ENCODE data around the gene DPP6.
"Not testable (repeated sequence)": the region's sequence is repeated elsewhere in the genome, so short reads cannot be mapped to it uniquely, and the experiment has no call there.

Gene DPP6

DNA sequence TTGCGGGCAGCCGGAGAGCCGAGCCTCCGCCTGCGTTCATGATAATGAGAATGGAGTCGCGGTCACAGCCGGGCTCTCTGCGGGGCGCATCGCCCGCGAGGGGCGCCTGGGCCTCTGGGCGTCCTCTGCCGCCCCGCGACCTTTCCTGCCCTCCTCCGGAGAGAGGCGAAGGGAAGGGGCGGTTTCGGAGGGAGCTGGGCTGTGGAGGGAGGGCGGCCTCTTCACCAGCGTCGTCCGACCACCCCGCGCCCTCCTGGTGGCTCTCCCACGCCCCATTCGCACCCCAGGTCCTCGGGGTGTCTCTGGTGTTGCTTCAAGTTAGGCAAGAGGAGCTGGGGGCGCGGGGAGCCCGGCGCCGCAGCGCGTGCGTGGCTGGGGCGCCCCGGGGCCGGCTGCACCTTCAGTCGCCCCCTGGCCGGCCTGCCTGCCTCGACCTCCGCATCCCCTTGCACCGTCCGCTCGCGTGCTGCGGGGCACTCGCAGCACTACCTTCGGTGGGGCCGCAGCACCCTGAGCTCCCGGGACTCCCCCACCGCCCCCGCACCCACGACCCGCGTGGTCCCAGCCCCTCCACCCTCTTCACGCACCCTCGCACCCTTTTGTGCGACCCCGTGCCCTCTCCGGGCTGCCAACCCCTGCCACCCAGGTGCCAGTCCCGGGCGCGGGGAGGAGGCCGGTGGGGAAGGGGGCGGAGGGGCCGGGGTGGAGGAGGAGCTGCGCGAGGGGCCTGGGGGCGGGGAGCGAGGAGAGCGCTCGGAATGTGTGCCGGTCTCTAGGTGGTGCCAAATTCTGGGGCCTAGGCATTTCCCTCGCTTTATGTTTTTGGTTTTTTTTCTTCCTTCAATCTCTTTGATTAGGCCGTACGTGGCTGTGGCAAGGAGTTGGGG is at the start of gene DPP6:
Gene DPP6 (plus strand): TSS at position 756 of the 887 bp plus-strand sequence.
- not testable (repeated sequence) for DNase-seq (ENCODE audit: low read depth in 2 of 2)

DNA sequence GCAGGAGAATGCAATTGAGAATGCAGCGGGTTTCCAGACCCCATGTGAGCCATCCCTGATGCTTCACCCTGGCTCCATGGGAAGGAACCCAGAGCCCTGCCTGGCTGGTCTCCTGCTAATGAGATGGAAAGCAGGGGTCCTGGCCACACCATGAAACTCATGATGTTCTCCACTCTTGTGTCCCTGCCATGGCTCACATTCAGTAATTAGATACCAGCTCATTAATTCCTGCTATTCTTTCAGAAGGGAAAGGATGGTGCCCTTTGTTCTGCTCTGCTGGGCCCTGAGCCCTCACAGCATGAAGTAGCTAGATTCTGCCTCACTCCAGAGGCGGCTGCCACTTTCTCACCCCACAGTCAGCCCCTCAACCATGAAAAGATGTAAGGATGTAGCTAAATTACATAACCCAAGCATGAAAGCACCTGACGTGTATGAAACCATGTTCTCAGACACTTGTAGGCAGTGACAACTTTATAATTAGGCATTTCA is 42.7 kb upstream of the DPP6 start:
- not testable (repeated sequence) for DNase-seq (ENCODE audit: low read depth in 2 of 2)

DNA sequence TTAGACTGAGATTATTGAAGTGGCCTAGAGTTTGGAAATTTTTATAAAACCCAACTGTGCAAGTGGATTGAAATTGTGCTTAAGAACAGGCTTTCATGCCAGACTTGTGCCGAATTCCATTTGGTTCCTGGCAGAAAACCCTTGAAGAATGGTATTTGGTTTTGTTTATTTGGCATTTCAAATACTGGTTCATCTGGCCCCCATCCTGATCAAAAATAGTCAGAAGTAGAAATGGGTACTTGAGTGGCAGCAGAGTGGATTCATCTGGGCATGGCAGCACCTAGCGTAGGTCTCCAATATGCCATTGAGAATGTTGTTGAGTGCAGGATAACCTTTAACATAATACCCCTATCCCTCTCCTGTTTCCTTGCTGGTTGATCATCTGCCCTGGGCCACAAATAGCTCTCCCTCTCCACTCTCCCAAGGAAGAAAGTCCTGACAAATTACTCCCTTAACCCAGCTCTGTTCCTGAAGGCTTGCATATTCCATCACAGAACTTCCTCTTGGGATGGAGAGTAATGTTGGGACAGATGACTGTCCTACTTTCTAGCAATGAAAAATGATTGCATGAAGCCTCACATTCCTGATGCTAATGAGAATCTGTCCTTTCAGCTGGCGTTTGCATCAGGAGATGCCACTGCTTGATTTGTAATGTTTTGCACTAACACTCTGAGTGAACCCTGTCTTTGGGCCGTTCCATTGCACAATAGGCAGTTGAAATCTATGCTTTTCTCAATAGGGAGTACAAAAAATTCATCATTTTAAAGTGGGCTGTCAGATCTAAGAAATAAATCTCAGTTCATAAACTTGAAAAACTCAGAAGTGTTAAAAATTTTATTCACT is 41.3 kb upstream of the DPP6 start:
- DNase-seq (ENCODE audit: low read depth in 2 of 2): not testable (repeated sequence)

DNA sequence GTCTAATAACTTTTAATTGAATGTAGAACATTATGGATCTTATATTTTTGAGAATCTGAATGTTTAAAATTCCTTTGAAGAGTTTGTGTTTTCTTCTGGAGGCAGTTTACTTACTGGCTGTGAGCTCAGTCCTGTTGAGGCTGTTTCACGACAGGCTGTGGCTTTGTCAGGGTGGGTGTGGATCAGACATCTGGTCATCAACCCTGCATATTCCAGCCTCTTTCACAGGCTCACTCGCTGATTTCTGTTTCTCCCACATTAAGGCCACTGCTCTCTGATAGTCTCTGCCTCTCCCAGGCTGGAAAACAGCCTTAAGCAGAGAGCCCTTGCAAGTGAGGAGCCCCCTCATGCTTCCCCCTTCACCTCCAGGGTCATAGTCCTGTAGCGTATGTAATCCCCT is 39.4 kb upstream of the DPP6 start:
- DNase-seq (ENCODE audit: low read depth in 2 of 2): not testable (repeated sequence)

DNA sequence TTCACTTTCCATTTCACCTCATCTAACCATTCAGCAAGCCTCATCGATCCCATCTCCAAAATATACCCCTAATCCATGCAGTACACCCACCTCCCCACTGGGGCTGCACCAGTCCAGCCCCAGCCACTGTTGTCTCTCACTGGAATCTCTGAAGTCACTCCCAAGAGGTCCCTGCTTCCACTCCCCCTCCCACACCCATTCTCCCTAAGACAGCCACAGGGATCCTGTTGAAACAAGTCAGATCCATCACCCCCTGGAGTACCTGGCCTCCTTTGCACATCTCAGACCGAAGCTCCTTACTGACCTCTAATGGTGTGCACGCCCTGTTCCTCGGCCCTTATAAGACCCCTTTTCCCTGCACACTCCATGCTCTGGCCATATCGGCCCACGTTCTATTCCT is 36.6 kb upstream of the DPP6 start:
- not testable (repeated sequence) for DNase-seq (ENCODE audit: low read depth in 2 of 2)

DNA sequence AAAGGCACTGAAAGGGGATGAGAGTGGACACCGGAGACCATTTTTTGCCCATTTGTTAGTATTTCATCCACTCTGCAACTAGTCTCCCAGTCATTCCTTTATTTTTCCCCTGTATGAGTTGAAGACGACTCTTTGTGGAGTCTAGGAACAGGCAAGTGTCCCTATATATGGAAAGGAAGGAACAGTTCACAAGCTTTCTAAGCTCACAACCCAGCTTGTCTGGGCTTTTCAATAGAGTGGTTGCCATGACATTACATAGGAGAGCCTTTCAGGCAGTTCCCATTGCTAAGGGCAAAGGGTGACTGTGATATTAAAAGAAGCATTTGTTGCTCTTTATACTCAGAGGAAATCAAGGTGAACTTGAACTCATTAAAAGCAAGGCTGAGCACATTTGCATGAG is 33.8 kb upstream of the DPP6 start:
- not testable (repeated sequence) for DNase-seq (ENCODE audit: low read depth in 2 of 2)

DNA sequence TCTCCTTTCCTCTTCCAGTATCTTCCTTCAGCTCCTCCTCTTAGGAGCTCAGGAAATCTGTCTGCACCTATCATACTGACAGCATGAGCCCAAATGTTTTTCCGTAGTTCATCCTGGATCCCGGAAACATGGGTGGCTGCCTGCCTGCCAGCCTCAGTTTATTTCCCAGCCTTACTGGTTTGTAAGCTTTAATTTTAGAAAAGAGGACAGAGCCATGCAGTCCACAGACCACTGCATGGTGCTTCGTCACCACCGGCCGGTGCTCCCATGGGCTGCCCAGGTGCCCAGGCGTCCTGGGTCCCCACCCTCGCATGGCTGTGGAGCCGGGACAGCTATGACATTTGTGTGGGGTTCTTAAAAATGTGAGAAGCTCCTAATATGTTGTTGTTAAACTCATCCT is 24.4 kb upstream of the DPP6 start:
- not testable (repeated sequence) for DNase-seq (ENCODE audit: low read depth in 2 of 2)

DNA sequence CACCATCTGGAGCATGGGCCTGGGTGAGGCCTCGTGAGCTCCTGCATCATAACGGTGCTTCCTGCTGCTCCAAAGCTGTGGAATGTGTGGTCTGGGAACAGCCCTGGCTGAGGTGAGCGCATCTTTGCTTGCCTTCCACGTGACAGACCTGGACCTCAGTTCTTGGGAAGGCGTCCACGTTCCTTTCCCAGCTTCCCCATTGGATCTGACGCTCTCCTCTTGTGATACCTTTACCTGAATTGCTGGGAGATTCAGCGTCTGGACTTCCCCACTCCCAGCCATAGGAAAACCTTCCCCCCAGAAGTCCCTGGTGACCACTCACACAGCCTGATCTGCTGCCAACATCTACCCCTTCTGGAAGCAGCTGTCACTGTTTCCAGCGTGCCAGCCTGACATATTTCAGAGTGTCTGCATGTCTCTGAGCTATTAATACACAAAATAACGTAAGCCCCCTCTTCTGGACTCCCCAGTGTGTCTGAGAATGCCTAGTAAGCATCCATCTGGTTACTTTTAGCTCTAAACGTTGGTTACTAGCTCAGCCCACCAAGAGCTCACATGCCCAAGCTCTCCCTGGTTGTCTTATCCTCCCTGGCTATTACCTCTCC is 21.6 kb upstream of the DPP6 start:
- not testable (repeated sequence) for DNase-seq (ENCODE audit: low read depth in 2 of 2)

DNA sequence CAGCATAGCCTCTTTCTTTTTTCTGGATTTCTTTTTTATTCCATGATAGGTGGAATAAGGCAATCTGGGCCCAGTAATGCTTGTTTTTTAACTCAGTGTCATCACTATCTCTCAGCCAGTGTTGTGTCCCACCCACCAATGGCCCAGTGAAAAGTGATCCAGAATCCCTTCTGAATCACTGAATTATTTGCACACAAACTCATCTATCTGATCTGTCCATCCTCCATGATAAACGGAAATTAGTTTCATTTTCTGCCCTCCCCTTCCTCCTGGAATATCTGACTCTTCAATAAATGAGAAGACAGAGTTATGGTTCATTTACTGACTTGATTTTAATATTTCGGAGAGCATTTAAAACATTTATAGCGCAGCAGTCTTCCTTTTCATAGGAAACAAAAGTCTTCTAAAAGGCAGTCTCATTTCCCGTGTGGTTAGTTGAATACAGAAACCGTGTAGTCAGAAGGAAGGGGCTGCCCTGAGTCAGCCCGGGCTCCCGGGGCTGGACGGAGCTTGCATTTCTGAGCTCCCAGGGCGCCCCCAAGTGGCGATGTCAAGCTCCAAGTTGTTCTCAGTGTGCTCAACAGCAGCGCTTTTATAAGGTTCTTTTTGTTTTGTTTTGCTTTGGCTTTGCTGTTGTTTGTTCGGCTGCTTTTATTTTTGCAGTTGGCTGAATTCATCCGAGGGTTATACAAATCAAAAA is 12.6 kb upstream of the DPP6 start:
- DNase-seq (ENCODE audit: low read depth in 2 of 2): not testable (repeated sequence)

DNA sequence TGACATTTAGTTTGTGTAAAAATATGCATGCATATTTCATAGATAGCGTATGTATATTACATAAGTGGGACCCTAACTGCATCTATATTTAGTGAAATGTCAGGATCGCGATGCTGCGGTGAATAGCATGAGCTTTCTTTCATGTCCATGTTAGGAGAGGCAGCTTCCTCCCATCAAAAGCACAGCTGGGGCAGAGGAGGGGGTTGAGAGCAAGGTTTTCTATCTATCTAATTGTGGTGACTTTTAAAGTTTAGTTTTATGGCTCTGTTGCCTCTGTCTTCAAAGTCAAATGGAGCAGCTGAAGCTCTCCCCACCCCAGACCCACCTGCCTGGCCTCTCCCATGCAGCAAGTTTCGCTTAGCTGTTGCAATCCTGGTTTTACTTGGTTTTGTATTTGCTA is 1.8 kb upstream of the DPP6 start:
- not testable (repeated sequence) for DNase-seq (ENCODE audit: low read depth in 2 of 2)

DNA sequence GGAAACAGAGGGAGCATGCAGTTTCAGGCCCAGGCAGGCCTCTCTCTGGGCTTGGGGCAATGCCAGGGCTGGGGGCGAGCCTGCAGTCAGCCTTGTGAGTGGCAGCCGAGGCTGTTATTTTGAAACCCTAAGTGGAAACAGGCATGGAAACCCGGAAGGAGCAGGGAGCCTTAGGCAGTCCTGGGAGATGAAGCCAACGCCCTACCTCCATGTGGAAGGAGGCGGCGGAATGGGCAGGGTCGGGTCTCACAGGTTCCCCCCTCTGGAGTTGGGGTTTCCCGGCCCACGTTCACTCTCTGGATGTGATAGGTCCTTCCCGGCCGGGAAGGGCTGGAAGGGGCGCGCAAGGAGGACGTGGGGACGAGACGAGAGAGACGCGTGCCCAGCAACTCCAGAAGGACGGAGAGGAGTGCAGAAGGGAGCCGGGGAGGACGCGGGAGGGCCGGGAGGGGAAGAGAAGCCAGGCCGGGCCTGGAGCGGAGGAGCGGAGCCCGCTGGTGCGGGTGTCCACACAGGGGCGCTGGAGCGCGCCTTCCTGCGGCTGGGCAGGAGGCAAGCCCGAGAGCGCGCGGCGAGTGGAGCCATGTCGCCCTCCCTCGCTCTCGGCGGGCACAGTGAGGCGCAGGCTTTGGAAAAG is 1.1 kb upstream of the DPP6 start:
- DNase-seq (ENCODE audit: low read depth in 2 of 2): not testable (repeated sequence)

DNA sequence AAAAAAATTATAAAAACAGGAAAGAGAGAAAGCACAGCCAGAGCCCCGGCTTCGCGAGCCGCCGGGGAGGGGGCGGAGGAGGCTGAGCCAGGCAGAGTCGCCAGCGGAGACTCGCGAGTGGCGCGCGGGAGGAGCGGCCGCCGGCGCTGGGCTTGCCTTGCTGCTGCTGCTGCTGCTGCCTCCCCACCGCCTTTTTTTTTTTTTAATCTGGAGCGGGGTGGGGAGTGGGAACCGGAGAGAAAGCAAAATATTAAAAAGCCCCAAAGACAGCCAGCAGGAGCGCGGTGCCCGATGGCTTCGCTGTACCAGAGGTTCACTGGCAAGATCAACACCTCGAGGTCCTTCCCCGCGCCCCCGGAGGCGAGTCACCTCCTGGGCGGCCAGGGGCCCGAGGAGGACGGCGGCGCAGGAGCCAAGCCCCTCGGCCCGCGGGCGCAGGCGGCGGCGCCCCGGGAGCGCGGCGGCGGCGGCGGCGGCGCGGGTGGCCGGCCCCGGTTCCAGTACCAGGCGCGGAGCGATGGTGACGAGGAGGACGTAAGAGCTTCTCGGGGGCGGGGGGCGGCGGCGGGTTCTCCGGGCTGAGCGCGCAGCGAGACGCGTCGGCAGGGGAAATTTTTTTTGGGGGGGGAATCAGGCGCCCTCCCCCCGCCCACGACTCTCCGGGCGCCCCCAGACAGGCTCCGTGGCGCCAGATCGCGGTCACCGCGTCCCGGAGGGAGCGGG is 493 bp downstream of the DPP6 start:
- not testable (repeated sequence) for DNase-seq (ENCODE audit: low read depth in 2 of 2)

DNA sequence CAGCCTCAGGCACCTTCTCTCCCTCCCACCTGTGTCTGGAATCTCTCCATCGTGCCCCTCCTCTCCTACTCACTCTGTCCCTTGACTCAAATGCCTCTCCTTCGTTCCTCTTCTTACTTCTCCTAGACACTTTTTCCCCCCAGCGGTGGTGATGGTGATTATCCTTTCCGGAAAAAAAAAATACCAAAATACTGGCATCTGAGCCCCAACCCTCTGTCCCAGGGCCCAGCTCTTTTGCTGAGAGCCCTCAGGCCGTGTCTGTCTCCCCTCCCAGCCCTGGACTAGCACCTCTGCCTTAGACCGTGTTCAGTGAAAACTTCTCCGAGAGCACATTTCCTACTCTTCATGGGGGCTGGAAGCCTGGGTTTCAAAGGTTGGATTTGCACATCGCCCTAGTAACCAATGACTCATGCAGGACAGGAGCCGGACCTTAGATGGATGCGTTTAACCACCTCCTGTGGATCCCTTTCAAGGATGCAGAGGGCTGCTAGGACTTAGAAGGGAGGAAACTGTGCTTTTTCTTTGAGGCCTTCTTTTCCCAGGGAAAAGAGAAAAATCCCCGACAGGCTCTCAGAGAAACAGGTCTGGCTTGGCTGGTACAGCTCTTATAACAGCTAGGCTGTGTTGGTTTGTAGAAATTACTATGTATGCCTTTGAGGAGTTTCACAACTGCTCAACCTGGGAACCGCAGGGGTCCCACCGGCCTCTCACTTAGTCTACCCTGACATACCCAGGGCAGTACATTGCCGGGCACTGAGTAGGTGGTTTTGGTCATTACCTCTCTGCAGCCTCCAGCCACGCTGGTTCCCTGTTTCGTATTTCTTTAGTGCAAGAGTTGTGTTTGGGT is 1.5 kb downstream of the DPP6 start:
- DNase-seq (ENCODE audit: low read depth in 2 of 2): not testable (repeated sequence)

DNA sequence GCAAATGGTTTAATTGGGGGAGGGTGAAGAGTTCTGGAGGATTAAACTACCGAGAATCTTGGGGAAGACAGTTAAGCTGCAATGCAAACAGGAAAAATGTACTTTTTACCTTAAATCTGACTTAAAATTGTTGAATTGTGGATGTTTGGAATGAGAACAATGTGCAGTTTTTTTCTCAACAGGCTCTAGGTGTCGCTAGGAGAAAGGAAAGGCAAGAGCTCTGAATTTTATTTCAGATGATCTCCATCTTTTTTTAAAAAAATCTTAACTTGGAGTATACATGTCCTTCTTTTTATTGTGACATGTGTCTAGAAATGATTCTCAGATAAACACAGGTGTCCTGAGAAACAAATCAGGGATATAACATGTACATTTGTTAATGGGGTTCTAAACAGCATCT is 2.5 kb downstream of the DPP6 start:
- DNase-seq (ENCODE audit: low read depth in 2 of 2): not testable (repeated sequence)

DNA sequence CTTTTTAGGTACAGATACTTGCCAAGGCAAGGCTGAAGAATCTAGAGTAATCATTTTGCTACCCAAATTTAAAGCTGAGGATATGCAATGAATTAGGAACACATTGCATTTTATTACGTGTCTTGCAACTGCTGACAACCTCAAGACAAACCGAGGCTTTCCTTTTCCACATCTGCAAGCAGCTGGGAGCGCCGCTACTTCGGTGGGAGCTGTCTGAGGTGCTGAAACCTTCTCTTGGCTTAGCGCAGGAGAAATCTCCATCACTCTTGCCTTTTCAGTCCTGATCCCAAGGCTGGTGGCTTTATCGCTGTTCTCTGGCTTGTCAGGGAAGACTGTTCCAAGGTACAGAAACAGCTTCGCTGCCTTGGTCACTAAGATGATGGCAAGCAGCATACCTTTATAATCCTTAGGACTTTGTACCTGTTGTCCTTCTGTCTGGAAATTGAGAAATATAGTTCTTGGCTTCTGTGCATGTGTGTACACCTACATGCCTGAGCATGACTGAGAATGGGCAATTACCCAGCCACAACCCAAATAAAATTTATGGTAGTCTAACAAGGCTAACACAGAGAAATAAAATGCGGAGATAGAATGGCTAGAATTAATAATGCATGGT is 3.4 kb downstream of the DPP6 start:
- DNase-seq (ENCODE audit: low read depth in 2 of 2): not testable (repeated sequence)

DNA sequence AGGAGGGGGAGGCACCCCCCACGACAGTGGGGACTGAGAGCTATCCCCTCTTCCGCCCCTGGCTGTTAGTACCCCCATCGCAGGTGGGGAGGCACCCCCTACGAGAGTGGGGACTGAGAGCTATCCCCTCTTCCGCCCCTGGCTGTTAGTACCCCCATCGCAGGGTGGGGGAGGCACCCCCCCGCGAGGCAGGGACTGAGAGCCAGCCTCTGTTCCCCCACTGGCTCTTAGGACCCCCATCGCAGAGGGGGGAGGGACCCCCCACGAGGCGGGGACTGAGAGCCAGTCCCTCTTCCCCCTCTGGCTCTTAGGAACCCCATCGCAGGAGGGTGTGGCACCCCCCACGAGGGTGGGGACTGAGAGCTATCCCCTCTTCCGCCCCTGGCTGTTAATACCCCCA is 6.6 kb downstream of the DPP6 start:
- DNase-seq (ENCODE audit: low read depth in 2 of 2): not testable (repeated sequence)

DNA sequence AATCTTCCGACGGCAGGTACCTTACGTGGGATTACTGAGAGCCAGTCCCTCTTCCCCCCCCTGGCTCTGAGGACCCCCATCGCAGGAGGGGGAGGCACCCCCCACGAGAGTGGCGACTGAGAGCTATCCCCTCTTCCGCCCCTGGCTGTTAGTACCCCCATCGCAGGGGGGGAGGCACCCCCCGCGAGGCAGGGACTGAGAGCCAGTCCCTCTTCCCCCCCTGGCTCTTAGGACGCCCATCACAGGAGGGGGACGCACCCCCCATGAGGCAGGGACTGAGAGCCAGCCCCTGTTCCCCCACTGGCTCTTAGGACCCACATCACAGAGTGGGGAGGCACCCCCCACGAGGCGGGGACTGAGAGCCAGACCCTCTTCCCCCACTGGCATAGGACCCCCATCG is 8.4 kb downstream of the DPP6 start:
- not testable (repeated sequence) for DNase-seq (ENCODE audit: low read depth in 2 of 2)

DNA sequence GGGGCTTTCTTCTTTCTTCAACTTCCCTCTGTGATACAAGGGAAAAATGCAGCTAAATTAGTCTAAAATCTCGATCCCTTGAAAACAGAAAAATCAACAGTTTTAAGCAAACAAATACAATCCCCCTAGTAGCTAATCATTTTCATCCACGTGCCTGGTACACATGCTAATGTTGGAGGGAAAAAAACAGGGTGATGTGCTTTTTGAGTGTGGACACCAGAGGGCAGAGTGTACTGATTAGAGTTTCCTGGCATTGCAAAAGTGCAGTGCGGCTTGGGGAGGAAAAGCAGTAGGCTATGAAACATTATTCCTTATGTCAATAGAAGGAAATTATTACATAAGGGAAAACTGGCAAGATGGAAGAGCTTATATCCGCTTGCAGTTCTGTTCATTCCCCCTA is 19.6 kb downstream of the DPP6 start:
- DNase-seq (ENCODE audit: low read depth in 2 of 2): not testable (repeated sequence)
